ENCODE data around the gene SLC44A1.

- TF ChIP-seq CTCF (IDR thresholded peaks at IDR 0.05; ENCODE audit: low read length) (no peak), EZH2 (IDR thresholded peaks at IDR 0.05; ENCODE audit: borderline replicate concordance, low read length) (no peak)
Measured at GRCh38 chr9:105363837-105364236, 119.4 kb downstream of the SLC44A1 start.

All from OCI-LY1 (cell line).